Esophagus muscularis mucosa (tissue), 3 donors: Measurements from ENCODE around the gene SEMA5A.

Experiments used
- CTCF ChIP-seq, 3 experiments: fragments of 200-600 bp in 2 of 3; fragments of 450-650 bp in 1 of 3; sonication (generic) in 2 of 3; IDR thresholded peaks; one replicate each; pipeline ENCODE4 v1.5.1; 2017 to 2019; ENCODE audit warnings: antibody characterized with exemption in 3 of 3, mild to moderate bottlenecking in 2 of 3, moderate library complexity in 1 of 3
- EP300 ChIP-seq: sonication (generic); formaldehyde crosslinking; IDR thresholded peaks from one replicate; pipeline ENCODE4 v1.6.1; 2017; ENCODE audit warnings: antibody characterized with exemption

DNA sequence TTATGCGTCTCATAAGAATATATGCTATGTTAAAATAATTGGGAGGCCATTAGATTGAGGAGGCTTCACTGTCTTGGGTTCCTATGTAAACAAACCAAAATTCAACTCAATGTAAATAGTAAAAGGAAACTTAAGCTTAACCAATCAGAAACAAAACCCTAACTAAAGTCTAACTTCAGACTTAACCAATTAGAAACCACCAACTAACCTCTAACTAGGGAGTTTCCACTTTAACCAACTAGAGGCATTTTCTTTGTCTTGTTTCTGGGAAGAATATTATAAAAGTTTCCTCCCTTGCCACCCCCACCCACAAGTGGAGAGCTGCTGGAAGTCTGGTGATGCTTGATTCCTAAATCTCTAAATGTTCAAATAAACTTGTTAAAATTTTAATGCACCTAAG lies 214.5 kb downstream of the SEMA5A start:
- TF ChIP-seq CTCF (IDR thresholded peaks at IDR 0.05) (no peak), EP300 (no peak)
